Upper lobe of right lung (tissue), 1 donor: Measurements from ENCODE around the gene TYW5. TPM values are rescaled to one million over a fixed set of nuclear protein-coding genes. Genes with fewer than 3 reads are reported as not detected.
A peak's percentile ranks its signal among the peaks of the same experiment; 100 is the strongest.

ENCODE experiments used
- ATAC-seq: fragments of 200-7000 bp; cut with Tn5 transposase; one replicate; pipeline ENCODE4 v1.9.1; 2020; ENCODE audit warnings: mild to moderate bottlenecking, moderate library complexity
- DNase-seq: peaks from one replicate; pipeline ENCODE4 v3.0.0-alpha.2; 2020
- H3K27ac ChIP-seq: fragments of 200-600 bp; one replicate; pipeline ENCODE4 v1.8.0; 2022
- H3K27me3 ChIP-seq: fragments of 200-600 bp; one replicate; pipeline ENCODE4 v1.8.0; 2022; ENCODE audit warnings: mild to moderate bottlenecking
- H3K36me3 ChIP-seq: fragments of 200-600 bp; one replicate; pipeline ENCODE4 v1.8.0; 2022
- H3K4me1 ChIP-seq: fragments of 200-600 bp; one replicate; pipeline ENCODE4 v1.8.0; 2022
- H3K4me3 ChIP-seq: fragments of 200-600 bp; one replicate; pipeline ENCODE4 v1.8.0; 2022; ENCODE audit warnings: mild to moderate bottlenecking
- H3K9me3 ChIP-seq: fragments of 200-600 bp; one replicate; pipeline ENCODE4 v1.8.0; 2022
- intact Hi-C: fragments of 100-400 bp; cut with DNase I; formaldehyde crosslinking; loops from one replicate; pipeline ENCODE4 v1.11.0; 2022
- total RNA-seq: library from RNA; stranded (reverse); fragmentation: NEBNext Ultra II Directional; extraction: Animal tissue kit (Norgen Biotek cat#: 25700); gene quantifications from one replicate; pipeline ENCODE4 v1.2.1, GENCODE V29; 2021
- TF ChIP-seq, protein P1 (sequence below): fragments of 200-600 bp; IDR thresholded peaks from one replicate; pipeline ENCODE4 v1.8.0; 2022; ENCODE audit warnings: antibody characterized with exemption
- donor health status: DM: no; HTN: yes; CAD: no; lungs with severe emphysema.

TYW5 gene
- total RNA-seq, 1 donor from 2014 or later = 7.5 TPM

DNA sequence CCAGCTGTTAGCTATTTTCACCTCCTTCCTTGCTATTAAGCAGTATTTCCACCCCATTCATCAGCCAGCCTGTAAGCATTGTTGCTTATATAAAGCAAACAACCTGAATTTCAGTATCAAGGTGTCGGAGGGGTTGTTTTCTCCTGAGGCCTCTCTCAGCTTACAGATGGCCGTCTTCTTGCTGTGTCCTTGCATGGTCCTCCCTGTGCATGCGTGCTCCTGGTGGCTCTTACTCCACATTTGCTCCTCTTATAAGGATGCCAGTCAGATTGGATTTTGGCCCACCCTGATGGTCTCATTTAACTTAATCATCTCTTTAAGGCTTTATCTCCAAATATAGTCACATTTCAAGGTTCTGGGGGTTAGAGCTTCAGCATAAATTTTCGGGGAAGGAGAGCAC, 2.7 kb upstream of the TYW5 start:
- Histone ChIP-seq H3K4me1 (peaks cover 32% of the 10 kb centered on the region), H3K36me3 (peaks cover 48% of the 10 kb centered on the region), H3K9me3 (no peaks in the 10 kb centered on the region), H3K27me3 (no peaks in the 10 kb centered on the region), H3K27ac (no peak overlapping the region), H3K4me3 (no peak overlapping the region)
- TF ChIP-seq, protein P1, sequence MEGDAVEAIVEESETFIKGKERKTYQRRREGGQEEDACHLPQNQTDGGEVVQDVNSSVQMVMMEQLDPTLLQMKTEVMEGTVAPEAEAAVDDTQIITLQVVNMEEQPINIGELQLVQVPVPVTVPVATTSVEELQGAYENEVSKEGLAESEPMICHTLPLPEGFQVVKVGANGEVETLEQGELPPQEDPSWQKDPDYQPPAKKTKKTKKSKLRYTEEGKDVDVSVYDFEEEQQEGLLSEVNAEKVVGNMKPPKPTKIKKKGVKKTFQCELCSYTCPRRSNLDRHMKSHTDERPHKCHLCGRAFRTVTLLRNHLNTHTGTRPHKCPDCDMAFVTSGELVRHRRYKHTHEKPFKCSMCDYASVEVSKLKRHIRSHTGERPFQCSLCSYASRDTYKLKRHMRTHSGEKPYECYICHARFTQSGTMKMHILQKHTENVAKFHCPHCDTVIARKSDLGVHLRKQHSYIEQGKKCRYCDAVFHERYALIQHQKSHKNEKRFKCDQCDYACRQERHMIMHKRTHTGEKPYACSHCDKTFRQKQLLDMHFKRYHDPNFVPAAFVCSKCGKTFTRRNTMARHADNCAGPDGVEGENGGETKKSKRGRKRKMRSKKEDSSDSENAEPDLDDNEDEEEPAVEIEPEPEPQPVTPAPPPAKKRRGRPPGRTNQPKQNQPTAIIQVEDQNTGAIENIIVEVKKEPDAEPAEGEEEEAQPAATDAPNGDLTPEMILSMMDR = no peak
- intact Hi-C loops = no loop called here
- ATAC-seq = no peak
- no peak for DNase-seq

- no peak for ATAC-seq
- peak overlapping the region; percentile 98 for H3K27ac ChIP-seq
Observed at GRCh38 chr2:199956062-199956380, 730 bp upstream of the TYW5 start.

GRCh38 chr2:199955007-199955338, 318 bp downstream of the TYW5 start:
- intact Hi-C loops = no loop called here
- ATAC-seq (peak; percentile 61), DNase-seq (no peak)
- H3K9me3 ChIP-seq = no peaks in the 10 kb centered on the region
- H3K4me3 ChIP-seq = peak overlapping the region; percentile 87
- H3K4me1 ChIP-seq = peaks cover 32% of the 10 kb centered on the region
- TF ChIP-seq, protein P1 = no peak
- no peaks in the 10 kb centered on the region for H3K27me3 ChIP-seq
- peaks cover 24% of the 10 kb centered on the region for H3K36me3 ChIP-seq
- H3K27ac ChIP-seq = peak overlapping the region; percentile 98

More at GRCh38 chr2:199956062-199956380, 730 bp upstream of the TYW5 start:
- H3K4me1 ChIP-seq = peaks cover 32% of the 10 kb centered on the region
- no peaks in the 10 kb centered on the region for H3K27me3 ChIP-seq
- H3K9me3 ChIP-seq = no peaks in the 10 kb centered on the region
- DNase-seq = no peak
- intact Hi-C loops = no loop called here
- H3K4me3 ChIP-seq = peak overlapping the region; percentile 87
- peaks cover 28% of the 10 kb centered on the region for H3K36me3 ChIP-seq
- TF ChIP-seq, protein P1 = no peak

DNA sequence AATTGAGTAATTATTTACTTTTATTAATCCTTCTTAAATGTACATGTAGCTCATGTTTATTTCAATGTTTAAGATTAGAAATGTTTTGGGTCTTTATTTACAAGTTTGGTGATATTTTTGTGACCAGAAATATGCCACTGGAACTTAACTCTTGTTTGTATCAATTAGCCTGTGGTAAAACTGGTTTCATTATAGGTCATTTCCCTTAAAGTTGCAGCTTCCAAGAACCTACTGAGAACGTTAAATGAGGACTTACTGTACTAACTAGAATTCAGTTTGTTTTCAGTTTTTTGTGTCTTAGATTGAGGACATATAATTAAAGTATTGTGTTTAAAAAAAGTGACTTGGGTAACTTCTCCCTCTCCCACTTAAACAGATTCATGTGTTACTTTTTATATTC, 4.3 kb downstream of the TYW5 start:
- no peak for DNase-seq
- H3K36me3 ChIP-seq = peaks cover 43% of the 10 kb centered on the region
- no peak for ATAC-seq
- no peak overlapping the region for H3K4me3 ChIP-seq
- intact Hi-C loops = no loop called here
- TF ChIP-seq, protein P1 = no peak
- H3K4me1 ChIP-seq = peaks cover 14% of the 10 kb centered on the region
- H3K9me3 ChIP-seq = no peaks in the 10 kb centered on the region
- no peaks in the 10 kb centered on the region for H3K27me3 ChIP-seq
- H3K27ac ChIP-seq = no peak overlapping the region

GRCh38 chr2:199950396-199950795, 4.9 kb downstream of the TYW5 start:
- H3K4me3 ChIP-seq = no peak overlapping the region
- no peaks in the 10 kb centered on the region for H3K27me3 ChIP-seq
- no peak for DNase-seq
- peaks cover 14% of the 10 kb centered on the region for H3K4me1 ChIP-seq
- no peak overlapping the region for H3K27ac ChIP-seq
- ATAC-seq = no peak
- peaks cover 48% of the 10 kb centered on the region for H3K36me3 ChIP-seq
- TF ChIP-seq, protein P1 = no peak
- intact Hi-C loops = no loop called here
- no peaks in the 10 kb centered on the region for H3K9me3 ChIP-seq

GRCh38 chr2:199946836-199947235, 8.5 kb downstream of the TYW5 start:
- Histone ChIP-seq H3K27me3 (no peaks in the 10 kb centered on the region), H3K36me3 (peaks cover 77% of the 10 kb centered on the region), H3K4me3 (no peak overlapping the region), H3K4me1 (no peaks in the 10 kb centered on the region), H3K27ac (no peak overlapping the region), H3K9me3 (no peaks in the 10 kb centered on the region)
- DNase-seq = no peak
- intact Hi-C loops = no loop called here
- TF ChIP-seq, protein P1 = no peak
- no peak for ATAC-seq
